GF-D8 (cell line): ENCODE measurements around the gene EHMT2.
A peak's percentile ranks its signal among the peaks of the same experiment; 100 is the strongest.
"Not testable (repeated sequence)": the region's sequence is repeated elsewhere in the genome, so short reads cannot be mapped to it uniquely, and the experiment has no call there.

Experiments
- DNase-seq: peaks from one replicate; lab custom pipeline; 2025; lab: John Stamatoyannopoulos, UW

Gene EHMT2

GRCh38 chr6:31870385-31870921 is 27.0 kb downstream of the EHMT2 start:
- no peak for DNase-seq

- no peak for DNase-seq
Measured at GRCh38 chr6:31869343-31869742, 28.2 kb downstream of the EHMT2 start.

GRCh38 chr6:31868658-31868971 is 28.9 kb downstream of the EHMT2 start:
- DNase-seq = not testable (repeated sequence)

- DNase-seq = no peak
Measured at GRCh38 chr6:31865205-31866118, 32.0 kb downstream of the EHMT2 start.

DNA sequence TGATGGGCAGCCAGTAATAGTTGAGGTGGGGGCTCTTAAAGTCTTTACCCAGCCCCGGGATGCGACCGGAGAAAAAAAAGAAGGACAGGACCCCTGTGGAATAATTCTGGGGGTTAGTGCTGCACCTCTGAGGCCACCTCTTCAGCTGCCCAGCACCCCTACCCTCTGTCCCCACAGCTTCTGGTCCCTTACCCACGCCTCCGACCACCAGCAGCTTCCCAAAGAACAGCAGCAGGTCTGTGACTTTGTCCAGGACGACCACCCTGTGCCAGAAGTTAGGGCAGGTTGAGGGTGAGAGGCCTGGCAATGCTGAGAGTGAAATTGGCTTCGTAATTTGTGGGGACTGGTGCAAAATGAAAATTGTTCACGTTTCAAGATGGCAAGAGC is 32.7 kb downstream of the EHMT2 start:
- DNase-seq = no peak

- not testable (repeated sequence) for DNase-seq
Measured at GRCh38 chr6:31864123-31864562, 33.4 kb downstream of the EHMT2 start.

DNA sequence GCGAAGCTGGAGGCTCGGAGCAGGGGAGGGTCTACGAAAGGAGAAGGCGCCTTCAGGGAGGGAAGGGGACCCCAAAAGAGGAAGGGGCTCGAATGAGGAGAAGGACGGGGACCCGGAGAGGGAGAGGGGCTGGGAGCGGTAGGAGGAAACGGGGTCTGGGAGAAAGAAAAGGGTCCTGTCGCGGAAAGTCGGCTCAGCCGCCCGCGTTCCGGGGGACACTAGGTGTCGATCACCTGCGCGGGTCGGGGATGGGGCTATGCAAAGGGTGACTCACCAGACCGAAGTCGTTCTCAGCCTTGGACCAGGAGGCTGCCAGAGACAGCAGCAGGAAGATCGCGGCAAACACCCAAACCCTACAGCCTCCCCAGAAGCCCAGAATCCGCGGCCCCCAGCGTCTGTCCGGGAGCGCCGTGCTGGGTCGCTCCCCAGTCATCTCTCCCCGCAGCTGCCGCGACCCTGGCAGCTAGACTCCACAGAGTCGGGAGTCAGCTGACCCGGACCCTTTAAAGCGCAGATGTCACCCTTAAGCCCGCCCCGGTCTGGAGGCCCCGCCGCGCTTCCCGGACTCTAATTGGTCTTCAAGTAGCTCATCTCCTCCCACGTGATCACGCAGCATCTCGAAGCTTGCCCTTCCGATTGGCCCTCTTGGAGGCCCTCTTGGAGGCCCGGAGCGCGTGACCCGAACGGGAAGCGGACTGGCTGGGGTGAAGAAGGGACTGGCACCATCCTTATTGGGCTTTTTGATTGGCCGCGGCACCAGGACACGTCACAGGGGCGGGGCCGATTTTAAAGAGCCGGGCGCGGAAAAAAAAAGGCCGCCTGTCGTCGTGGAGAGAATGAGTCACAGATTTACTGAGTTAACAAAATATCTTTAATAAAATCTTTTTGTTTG is 34.9 kb downstream of the EHMT2 start, which contains the start of gene NEU1:
NEU1 (minus strand) TSS at position 478 of the 892 bp plus-strand sequence; CDS start at position 433, 45 bp downstream.
- peak; percentile 99 for DNase-seq

DNA sequence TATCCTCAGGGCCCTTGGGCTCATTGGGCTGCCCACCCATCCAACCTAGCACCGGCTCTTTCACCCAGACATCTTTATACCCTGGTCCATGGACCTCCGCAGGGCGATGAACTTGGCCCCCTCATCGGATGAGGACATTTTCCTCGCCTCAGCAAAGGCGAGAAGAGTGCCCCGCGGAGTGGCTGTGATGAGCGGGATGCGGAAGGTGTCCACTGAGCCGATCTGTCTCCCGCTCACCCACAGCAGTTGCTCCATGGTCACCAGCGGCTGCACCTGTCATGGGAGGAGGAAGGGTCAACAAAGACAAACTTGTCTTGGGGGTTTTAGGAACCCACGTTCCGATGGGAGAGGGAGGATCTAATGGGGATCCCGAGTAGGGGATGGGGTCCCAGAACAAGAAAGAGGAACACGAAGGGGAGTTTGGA is 35.6 kb downstream of the EHMT2 start:
- no peak for DNase-seq

DNA sequence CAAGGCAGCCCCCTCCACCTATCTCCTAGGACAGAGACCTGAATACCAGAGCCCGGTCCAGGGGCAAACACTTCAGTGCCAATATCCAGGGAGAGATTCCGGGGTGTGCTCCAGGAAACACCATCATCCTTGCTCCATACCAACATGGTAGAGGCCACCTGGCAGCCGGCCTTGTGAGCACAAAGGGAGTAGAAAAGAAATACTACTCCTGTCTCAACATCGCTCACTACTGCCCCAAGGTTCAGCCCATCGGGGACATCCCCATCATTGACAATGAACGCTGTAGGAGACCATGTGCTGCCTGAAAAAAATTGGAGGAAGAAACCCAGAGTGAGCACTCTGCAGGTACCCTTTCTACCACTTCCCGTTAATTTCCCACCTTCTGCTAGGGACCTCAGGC is 36.3 kb downstream of the EHMT2 start:
- no peak for DNase-seq

DNA sequence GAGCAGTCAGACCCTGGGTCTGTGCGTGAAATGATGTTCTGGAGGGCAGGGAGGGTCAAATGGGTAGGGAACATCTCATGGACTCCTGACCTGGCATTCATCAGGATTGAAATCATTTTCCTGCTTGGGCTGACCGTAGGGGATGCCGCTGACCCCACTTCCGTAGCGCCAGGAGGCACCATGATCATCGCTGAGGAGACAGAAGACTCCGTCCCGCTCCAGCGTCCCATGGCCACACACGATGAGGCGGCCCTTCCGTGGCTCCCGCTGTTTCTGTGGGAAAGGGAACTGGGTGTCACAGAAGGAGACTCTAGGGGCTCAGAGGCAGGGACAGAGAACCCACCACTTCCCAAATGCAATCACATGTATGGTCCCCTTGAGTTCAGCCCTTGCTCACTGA is 37.1 kb downstream of the EHMT2 start:
- DNase-seq = no peak

DNA sequence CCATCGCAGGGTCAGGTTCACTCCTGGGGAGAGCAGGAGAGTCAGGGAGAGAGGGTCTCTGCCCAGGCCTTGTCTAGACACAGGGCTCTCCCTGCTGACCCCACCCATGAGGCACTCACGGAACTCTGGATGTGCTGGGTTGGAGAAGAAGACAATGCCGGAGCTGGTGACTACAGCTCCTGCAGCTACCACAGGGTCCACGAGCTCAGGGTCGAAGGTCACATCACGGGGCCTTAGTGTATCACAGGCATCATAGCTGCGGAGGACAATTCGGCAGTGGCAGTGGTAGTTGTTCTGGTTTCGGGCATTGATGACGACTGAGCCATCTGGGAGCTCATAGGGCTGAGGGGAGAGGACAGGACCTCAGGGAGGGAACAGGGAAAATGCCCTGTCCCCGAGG is 37.6 kb downstream of the EHMT2 start:
- no peak for DNase-seq

DNA sequence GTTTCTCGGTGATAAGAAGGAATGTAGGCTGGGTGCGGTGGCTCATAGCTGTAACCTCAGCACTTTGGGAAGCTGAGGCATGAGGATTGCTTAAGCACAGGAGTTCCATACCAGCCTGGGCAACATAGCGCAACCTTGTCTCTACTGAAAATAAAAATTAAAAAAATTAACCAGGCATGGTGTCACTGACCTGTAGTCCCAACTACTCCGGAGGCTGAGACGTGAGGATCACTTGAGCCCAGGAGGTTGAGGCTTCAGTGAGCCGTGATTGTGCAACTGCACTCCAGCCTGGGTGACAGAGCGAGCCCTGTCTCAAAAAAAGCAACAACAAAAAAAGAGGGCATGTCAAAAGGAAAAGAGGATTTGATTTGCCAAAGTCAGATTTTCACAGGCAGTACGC is 38.8 kb downstream of the EHMT2 start:
- no peak for DNase-seq

- not testable (repeated sequence) for DNase-seq
Measured at GRCh38 chr6:31857774-31858173, 39.7 kb downstream of the EHMT2 start.

GRCh38 chr6:31851980-31852718 is 45.3 kb downstream of the EHMT2 start:
- not testable (repeated sequence) for DNase-seq

GRCh38 chr6:31851485-31851832 is 46.0 kb downstream of the EHMT2 start:
- DNase-seq = no peak

- no peak for DNase-seq
Measured at GRCh38 chr6:31850765-31851484, 46.6 kb downstream of the EHMT2 start.

DNA sequence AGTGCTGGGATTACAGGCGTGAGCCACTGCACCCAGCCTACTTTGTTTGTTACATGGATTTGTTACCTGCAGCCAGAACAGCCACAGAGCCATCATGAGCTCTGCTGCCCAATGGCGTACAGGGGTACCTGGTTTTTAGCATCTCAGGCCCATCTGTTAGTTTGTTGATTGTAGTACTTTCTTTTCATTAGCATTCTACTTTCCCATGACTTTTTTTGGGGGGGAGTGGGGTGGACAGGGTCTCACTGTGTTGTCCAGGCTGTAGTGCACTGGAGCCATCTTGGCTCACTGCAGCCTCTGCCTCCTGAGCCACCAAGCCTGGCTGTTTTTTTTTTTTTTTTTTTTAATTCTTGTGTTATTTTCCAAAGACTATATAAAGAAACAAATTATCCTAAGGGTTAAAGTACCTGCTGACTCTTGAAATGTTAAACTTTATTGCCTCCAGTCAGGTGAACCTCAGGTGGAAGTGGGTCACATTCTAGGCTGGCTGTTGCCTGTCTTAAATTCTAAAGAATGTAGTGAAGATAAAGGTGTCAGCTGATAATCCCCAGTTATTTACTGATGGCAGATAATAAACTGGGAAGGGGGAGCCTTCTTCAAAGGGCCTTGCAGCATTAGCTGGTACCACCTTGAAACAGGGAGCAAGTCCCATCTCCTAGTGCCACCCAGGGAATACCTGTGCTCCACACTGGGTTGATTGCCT is 50.1 kb downstream of the EHMT2 start:
- DNase-seq = no peak

DNA sequence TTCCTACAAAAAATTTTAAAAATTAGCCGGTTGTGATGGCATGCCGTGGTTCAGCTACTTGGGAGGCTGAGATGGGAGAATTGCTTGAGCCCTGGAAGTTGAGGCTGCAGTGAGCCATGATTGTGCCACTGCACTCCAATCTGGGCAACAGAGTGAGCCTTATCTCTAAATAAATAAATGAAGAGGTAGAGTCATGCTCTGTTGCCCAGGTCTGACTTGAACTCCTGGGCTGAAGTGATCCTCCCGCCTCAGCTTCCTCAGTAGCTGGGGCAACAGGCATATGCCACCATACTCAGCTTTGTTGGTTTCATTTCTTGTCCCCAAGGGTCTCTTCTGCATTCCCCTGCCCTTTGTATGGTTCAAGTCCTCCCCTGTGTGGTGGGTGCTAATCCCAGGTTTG is 53.0 kb downstream of the EHMT2 start:
- no peak for DNase-seq

DNA sequence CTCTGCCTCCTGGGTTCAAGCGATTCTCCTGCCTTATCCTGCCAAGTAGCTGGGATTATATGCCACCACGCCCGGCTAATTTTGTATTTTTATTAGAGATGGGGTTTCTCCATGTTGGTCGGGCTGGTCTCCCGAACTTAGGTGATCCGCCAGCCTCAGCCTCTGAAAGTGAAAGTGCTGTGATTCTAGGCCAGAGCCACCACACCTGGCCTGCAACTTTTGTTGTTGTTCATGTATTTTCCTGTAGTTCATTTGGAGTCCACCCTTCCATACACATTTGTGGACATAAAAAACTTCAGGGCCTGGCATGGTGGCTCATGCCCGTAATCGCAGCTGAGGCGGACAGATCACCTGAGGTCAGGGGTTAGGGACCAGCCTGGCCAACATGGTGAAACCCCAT is 55.4 kb downstream of the EHMT2 start:
- DNase-seq = no peak

- DNase-seq = not testable (repeated sequence)
Measured at GRCh38 chr6:31839779-31840126, 57.7 kb downstream of the EHMT2 start.

DNA sequence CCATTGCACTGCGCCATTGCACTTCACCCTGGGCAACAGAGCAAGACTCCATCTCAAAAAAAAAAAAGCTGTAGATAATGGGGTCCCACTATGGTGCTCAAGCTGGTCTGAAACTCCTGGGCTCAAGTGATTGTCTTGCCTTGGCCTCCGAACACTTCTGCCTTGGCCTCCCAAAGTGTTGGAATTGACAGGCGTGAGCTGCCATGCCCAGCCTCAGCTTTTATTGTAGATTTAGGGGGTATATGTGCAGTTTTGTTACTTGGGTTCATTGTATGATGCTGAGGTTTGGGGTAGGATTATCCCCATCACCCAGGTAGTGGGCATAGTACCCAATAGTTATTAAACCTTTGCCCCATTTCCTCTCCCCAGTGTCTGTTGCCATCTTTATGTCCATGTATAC is 58.5 kb downstream of the EHMT2 start:
- DNase-seq = no peak
